MM.1S (cell line): ENCODE measurements around the gene CCS.

Experiments used
- DNase-seq: peaks from one replicate; pipeline ENCODE4 v3.0.0-alpha.2; 2015
- H2AFZ ChIP-seq: fragments of 300-600 bp; sonication (generic); 2 replicates; pipeline ENCODE4 v1.6.0; 2016; ENCODE audit warnings: antibody characterized with exemption, low read length
- H3F3A ChIP-seq: fragments of 300-600 bp; sonication (generic); 2 replicates; pipeline ENCODE4 v1.6.1; 2016; ENCODE audit warnings: mild to moderate bottlenecking, antibody characterized with exemption, low read length, moderate library complexity, mixed read lengths; ENCODE audit not compliant: insufficient read depth
- H3K27ac ChIP-seq: fragments of 300-600 bp; sonication (generic); 2 replicates; pipeline ENCODE4 v1.5.1; 2016; ENCODE audit warnings: mild to moderate bottlenecking, low read length
- H3K27me3 ChIP-seq: fragments of 300-600 bp; sonication (generic); replicated peaks from 2 replicates; pipeline ENCODE4 v1.6.0; 2016; ENCODE audit warnings: low read length; ENCODE audit not compliant: insufficient read depth
- H3K36me3 ChIP-seq: fragments of 300-600 bp; sonication (generic); replicated peaks from 2 replicates; pipeline ENCODE4 v1.6.1; 2016; ENCODE audit warnings: mild to moderate bottlenecking, low read length, mixed read lengths; ENCODE audit not compliant: insufficient read depth
- H3K4me1 ChIP-seq: fragments of 300-600 bp; sonication (generic); 2 replicates; pipeline ENCODE4 v1.6.1; 2016; ENCODE audit warnings: low read length, mixed read lengths
- H3K4me2 ChIP-seq: fragments of 300-600 bp; sonication (generic); 2 replicates; pipeline ENCODE4 v1.6.0; 2016; ENCODE audit warnings: low read depth, low read length
- H3K4me3 ChIP-seq: fragments of 300-600 bp; sonication (generic); 2 replicates; pipeline ENCODE4 v1.5.1; 2016; ENCODE audit warnings: low read length, mixed read lengths
- H3K79me2 ChIP-seq: fragments of 300-600 bp; sonication (generic); 2 replicates; pipeline ENCODE4 v1.6.1; 2016; ENCODE audit warnings: mixed run types, low read length, mixed read lengths
- H3K9ac ChIP-seq: fragments of 300-600 bp; sonication (generic); 2 replicates; pipeline ENCODE4 v1.6.1; 2016; ENCODE audit warnings: low read length, mixed read lengths
- H3K9me2 ChIP-seq: fragments of 300-600 bp; sonication (generic); replicated peaks from 2 replicates; pipeline ENCODE4 v1.6.1; 2016; ENCODE audit warnings: mild to moderate bottlenecking, low read length, mixed read lengths; ENCODE audit not compliant: insufficient read depth
- H3K9me3 ChIP-seq: fragments of 300-600 bp; sonication (generic); replicated peaks from 2 replicates; pipeline ENCODE4 v1.6.1; 2016; ENCODE audit warnings: mild to moderate bottlenecking, low read length, mixed read lengths; ENCODE audit not compliant: insufficient read depth
- H4K20me1 ChIP-seq: fragments of 300-600 bp; sonication (generic); 2 replicates; pipeline ENCODE4 v1.6.1; 2016; ENCODE audit warnings: mild to moderate bottlenecking, low read length, moderate library complexity, mixed read lengths; ENCODE audit not compliant: insufficient read depth
- CTCF ChIP-seq: fragments of 300-600 bp; sonication (generic); IDR thresholded peaks from 2 replicates; pipeline ENCODE4 v1.5.1; 2016; ENCODE audit warnings: antibody characterized with exemption, low read length, mixed read lengths
- EZH2 ChIP-seq: fragments of 300-600 bp; sonication (generic); optimal IDR thresholded peaks from 2 replicates; pipeline ENCODE3; 2017; ENCODE audit warnings: low read depth, mild to moderate bottlenecking, antibody characterized with exemption, low read length, mixed read lengths
- EZH2phosphoT487 ChIP-seq: fragments of 300-600 bp; sonication (generic); IDR thresholded peaks from 2 replicates; pipeline ENCODE4 v1.6.1; 2018; ENCODE audit warnings: antibody characterized with exemption, low read length

The CCS gene

GRCh38 chr11:66568124-66568916 lies 24.7 kb upstream of the CCS start, which contains the start of gene CTSF:
TSS of gene CTSF (minus strand) at chr11:66568606. CDS start at chr11:66568486, 120 bp downstream.
- Histone ChIP-seq H3K36me3 (no peaks in the 10 kb centered on the region), H4K20me1 (no peaks in the 10 kb centered on the region), H2AFZ (peak within 1 kb of the TSS; percentile 62), H3K9me3 (no peaks in the 10 kb centered on the region), H3K9ac (no peak within 1 kb of the TSS), H3K4me3 (peak within 1 kb of the TSS; percentile 55; the same call in 1 of the 2 replicates), H3K4me2 (peak within 1 kb of the TSS; percentile 72), H3K79me2 (no peaks in the 10 kb centered on the region), H3K27me3 (peaks cover 62% of the 10 kb centered on the region), H3K4me1 (no peaks in the 10 kb centered on the region), H3K9me2 (no peaks in the 10 kb centered on the region), H3K27ac (no peak within 1 kb of the TSS), H3F3A (no peaks in the 10 kb centered on the region)
- no peak for TF ChIP-seq EZH2phosphoT487
- TF ChIP-seq CTCF = no peak
- TF ChIP-seq EZH2 = no peak
- DNase-seq = peak; percentile 73

GRCh38 chr11:66569076-66569475 lies 23.9 kb upstream of the CCS start:
- Histone ChIP-seq H3K9ac (no peak overlapping the region), H3K79me2 (no peaks in the 10 kb centered on the region), H3K4me3 (no peak overlapping the region), H3K36me3 (no peaks in the 10 kb centered on the region), H3K4me2 (no peak overlapping the region), H4K20me1 (no peaks in the 10 kb centered on the region), H2AFZ (peak overlapping the region; percentile 62), H3K27me3 (peaks cover 54% of the 10 kb centered on the region), H3K27ac (no peak overlapping the region), H3K9me2 (no peaks in the 10 kb centered on the region), H3F3A (no peaks in the 10 kb centered on the region), H3K4me1 (no peaks in the 10 kb centered on the region), H3K9me3 (no peaks in the 10 kb centered on the region)
- DNase-seq = no peak
- TF ChIP-seq EZH2 = no peak
- no peak for TF ChIP-seq CTCF
- no peak for TF ChIP-seq EZH2phosphoT487

- Histone ChIP-seq H3F3A (no peaks in the 10 kb centered on the region), H3K27me3 (peaks cover 42% of the 10 kb centered on the region), H3K9me2 (no peaks in the 10 kb centered on the region), H3K79me2 (no peaks in the 10 kb centered on the region), H3K27ac (no peak overlapping the region), H3K4me2 (no peak overlapping the region), H3K9ac (no peak overlapping the region), H3K4me3 (no peak overlapping the region), H3K9me3 (no peaks in the 10 kb centered on the region), H3K36me3 (no peaks in the 10 kb centered on the region), H2AFZ (no peak overlapping the region), H4K20me1 (no peaks in the 10 kb centered on the region), H3K4me1 (no peaks in the 10 kb centered on the region)
- TF ChIP-seq CTCF (no peak), EZH2phosphoT487 (no peak), EZH2 (no peak)
- DNase-seq = no peak
Measured at GRCh38 chr11:66570079-66570849, 22.7 kb upstream of the CCS start.
